Epithelial cell of esophagus (primary cell): ENCODE measurements around the gene NRDE2.

Source experiments
- DNase-seq: peaks from one replicate; pipeline ENCODE4 v3.0.0; 2010; ENCODE audit warnings: low read depth
- H3K4me3 ChIP-seq: 2 replicates; pipeline ENCODE4 v1.5.1; 2011; ENCODE audit warnings: mild to moderate bottlenecking, low read length, control low read depth
- TF ChIP-seq, protein P1 (sequence below): IDR thresholded peaks from 2 replicates; pipeline ENCODE4 v1.5.1; 2011; ENCODE audit warnings: low read depth, mild to moderate bottlenecking, low read length, control low read depth, inconsistent platforms; ENCODE audit not compliant: insufficient read depth; ENCODE audit errors: missing control alignments

NRDE2 gene

DNA sequence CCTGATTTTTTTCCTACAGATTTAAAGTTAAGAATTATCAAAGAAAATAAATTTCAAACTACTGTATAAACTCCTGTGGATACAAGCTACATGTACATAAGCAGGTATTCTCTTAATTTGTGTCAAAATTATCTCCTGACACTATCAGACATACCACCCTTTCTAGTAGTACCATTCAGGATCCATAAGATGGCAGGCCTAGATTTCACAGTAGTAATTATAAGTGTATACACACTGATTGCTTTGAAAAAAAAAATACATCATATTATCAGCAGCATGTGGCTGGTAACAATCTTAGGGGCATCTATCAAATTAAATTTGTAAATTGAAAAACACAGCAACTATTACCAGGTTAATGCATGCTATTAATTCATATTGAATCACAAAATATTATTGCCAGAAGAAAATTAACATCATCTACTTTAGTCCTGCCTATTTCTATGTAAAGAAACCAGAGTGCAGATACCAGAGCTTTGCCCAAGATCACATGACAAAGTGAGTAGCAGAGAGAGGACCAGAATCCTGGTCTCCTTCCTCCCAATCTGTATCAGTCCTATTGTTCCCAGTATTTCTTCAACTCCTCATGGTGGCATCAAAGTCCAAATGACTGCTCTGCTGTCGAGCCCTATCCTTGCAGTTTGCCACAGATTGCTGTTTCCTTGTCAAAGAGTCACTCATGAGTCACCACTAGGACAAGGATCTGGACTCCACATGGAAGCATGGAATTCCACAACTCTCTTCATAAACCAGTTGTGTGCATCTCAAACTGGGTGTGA lies 37.4 kb upstream of the NRDE2 start:
- DNase-seq, result peak; percentile 47
- H3K4me3 ChIP-seq, result no peak overlapping the region
- TF ChIP-seq, protein P1, sequence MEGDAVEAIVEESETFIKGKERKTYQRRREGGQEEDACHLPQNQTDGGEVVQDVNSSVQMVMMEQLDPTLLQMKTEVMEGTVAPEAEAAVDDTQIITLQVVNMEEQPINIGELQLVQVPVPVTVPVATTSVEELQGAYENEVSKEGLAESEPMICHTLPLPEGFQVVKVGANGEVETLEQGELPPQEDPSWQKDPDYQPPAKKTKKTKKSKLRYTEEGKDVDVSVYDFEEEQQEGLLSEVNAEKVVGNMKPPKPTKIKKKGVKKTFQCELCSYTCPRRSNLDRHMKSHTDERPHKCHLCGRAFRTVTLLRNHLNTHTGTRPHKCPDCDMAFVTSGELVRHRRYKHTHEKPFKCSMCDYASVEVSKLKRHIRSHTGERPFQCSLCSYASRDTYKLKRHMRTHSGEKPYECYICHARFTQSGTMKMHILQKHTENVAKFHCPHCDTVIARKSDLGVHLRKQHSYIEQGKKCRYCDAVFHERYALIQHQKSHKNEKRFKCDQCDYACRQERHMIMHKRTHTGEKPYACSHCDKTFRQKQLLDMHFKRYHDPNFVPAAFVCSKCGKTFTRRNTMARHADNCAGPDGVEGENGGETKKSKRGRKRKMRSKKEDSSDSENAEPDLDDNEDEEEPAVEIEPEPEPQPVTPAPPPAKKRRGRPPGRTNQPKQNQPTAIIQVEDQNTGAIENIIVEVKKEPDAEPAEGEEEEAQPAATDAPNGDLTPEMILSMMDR, result no peak

DNA sequence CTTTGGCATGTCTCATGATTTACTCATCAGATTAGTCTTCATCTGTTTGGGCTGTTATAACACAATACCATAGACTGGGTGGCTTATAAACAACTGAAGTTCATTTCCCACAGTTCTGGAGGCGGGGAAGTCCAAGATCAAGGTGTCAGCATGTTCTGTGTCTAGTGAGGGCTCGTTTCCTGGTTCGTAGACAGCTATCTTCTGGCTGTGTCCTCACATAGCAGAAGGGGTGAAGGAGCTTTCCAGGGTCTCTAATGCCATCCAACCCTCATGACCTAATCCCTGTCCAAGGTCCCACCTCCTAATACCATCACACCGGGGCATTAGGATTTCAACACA lies 30.8 kb upstream of the NRDE2 start:
- DNase-seq, result peak; percentile 57
- TF ChIP-seq, protein P1, result no peak
- no peak overlapping the region for H3K4me3 ChIP-seq

DNA sequence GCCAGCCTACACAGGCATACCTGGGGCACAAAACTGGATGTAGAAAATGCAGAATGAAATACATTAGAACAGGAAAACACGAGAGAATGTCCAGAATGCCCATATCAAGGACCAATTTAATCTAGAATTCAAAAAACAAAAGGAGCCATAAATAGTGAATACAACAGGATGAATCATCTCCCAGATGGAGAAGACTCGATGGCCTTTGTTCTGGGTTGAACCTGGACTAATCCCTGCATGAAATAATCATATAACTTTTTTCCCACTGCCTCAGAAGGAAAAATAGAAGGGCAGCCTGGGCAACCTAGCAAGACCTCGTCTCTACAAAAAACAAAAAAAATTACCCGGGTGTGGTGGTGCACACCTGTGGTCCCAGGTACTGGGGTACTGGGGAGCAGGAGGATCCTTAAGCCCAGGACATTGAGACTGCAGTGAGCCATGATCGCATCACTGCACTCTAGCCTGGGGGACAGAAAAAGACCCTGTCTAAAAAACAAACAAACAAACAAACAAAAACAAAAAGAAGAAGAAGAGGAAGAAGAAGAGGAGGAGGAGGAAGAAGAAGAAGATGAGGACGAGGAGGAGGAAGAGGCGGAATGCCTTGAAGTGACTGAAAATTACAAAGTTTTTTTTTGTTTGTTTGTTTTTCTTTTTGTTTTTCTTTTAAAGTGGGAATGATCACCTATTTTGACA lies 30.3 kb upstream of the NRDE2 start:
- H3K4me3 ChIP-seq, result no peak overlapping the region
- TF ChIP-seq, protein P1, result no peak
- no peak for DNase-seq

DNA sequence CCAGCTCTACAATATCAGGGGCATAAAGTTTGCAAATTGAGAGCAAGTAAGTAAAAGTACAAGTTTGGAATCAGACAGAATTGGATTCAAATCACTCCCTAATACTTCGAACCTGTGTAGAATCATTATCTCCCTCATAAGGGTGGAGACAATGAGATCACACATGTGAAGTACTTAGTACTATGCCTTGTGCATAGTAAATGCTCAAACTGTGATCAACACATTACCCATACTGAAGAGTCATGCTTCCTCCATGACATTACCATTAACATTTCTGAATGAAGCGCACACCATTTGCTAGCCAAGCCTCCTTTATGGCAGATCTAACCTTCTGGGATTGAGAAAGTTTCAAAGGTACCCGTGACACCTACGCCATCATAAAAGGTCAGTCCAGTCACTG lies 26.6 kb upstream of the NRDE2 start:
- H3K4me3 ChIP-seq, result no peak overlapping the region
- no peak for DNase-seq
- TF ChIP-seq, protein P1, result no peak

DNA sequence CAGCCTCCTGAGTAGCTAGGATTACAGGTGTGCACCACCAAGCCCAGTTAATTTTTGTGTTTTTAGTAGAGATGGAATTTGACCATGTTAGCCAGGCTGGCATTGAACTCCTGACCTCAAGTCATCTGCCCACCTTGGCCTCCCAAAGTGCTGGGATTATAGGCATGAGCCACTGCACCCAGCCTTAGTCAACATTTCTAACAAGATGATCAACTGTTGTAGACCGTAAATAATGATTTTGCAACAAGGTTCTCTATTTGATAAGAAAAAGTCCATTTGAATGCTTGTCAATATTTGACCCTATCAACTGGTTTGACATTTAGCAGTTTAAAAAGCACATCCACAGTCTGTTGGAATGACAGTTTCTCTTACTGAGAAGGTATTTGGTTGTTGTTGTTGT lies 25.2 kb upstream of the NRDE2 start:
- no peak for DNase-seq
- H3K4me3 ChIP-seq, result no peak overlapping the region
- TF ChIP-seq, protein P1, result no peak

DNA sequence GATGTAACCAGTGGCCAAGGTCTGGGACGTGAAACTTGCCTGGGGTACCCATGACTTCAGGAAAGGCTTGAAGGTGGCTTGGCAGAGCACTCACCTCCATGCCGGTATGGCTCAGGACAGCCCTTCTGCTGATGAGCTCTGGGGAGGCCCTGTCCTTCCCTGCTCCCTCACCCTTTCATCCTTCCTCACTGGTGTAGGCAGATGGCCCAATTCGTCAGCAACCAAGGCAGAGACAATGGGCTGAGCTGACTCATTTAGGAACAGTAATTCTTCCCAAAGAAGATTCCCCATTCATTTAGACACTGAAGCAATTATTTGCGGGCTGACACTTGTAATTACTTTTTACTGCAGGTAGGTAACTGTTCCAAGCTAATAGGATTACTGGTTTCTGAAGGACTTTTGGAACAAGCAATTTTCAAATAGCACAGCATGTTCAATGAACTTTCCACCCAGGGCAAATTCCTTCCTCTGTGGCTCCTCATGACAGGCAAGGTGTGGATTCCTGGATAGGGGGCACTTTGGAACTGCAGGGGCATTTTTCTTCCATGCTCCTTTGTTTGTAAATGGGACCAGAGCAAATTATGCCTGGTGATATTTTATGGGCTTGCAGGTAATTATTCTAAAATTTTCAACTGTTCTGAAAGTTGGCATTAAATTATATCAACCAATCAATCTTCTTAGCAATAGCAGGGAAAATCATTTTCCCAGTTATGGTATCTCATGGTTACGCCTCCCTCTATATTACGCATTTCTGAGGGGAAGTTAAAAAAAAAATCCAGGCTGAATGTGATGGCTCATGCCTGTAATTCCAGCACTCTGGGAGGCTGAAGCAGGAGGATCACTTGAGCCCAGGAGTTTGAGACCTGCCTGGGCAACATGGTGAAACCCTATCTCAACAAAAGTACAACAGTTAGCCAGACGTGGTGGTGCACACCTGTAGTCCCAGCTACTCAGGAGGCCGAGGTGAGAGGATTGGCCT lies 24.1 kb upstream of the NRDE2 start:
- H3K4me3 ChIP-seq, result no peak overlapping the region
- TF ChIP-seq, protein P1, result no peak
- DNase-seq, result peak; percentile 65
